LNCAP (cell line): ENCODE results near the gene ICA1.

Experiments
- TF ChIP-seq, protein P1 (sequence below): fragments of 450-650 bp; IDR thresholded peaks from 2 replicates; pipeline ENCODE4 v1.5.1; 2017; ENCODE audit warnings: mild to moderate bottlenecking

The ICA1 gene

GRCh38 chr7:8282162-8282561, 20.2 kb upstream of the ICA1 start:
- TF ChIP-seq, protein P1, sequence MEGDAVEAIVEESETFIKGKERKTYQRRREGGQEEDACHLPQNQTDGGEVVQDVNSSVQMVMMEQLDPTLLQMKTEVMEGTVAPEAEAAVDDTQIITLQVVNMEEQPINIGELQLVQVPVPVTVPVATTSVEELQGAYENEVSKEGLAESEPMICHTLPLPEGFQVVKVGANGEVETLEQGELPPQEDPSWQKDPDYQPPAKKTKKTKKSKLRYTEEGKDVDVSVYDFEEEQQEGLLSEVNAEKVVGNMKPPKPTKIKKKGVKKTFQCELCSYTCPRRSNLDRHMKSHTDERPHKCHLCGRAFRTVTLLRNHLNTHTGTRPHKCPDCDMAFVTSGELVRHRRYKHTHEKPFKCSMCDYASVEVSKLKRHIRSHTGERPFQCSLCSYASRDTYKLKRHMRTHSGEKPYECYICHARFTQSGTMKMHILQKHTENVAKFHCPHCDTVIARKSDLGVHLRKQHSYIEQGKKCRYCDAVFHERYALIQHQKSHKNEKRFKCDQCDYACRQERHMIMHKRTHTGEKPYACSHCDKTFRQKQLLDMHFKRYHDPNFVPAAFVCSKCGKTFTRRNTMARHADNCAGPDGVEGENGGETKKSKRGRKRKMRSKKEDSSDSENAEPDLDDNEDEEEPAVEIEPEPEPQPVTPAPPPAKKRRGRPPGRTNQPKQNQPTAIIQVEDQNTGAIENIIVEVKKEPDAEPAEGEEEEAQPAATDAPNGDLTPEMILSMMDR: no peak

DNA sequence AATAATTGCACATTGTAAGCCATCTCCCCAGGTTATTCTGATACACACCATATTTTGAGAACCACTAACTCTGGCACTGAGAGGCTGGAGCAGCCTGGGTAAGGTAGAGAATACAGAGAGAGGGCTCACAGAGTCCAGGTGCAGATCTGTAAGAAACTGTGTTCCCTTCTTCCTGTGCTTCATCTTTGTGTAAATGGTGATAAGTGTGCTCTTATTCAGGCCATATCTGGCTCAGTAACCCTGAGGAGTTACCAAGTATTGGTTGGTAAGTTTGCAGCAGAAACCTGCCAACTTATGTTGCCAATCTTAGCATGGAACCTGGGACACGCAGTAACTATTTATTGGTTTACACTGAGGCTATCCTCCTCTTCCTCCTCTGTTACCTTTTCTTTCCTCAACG, 16.2 kb upstream of the ICA1 start:
- TF ChIP-seq, protein P1: no peak

DNA sequence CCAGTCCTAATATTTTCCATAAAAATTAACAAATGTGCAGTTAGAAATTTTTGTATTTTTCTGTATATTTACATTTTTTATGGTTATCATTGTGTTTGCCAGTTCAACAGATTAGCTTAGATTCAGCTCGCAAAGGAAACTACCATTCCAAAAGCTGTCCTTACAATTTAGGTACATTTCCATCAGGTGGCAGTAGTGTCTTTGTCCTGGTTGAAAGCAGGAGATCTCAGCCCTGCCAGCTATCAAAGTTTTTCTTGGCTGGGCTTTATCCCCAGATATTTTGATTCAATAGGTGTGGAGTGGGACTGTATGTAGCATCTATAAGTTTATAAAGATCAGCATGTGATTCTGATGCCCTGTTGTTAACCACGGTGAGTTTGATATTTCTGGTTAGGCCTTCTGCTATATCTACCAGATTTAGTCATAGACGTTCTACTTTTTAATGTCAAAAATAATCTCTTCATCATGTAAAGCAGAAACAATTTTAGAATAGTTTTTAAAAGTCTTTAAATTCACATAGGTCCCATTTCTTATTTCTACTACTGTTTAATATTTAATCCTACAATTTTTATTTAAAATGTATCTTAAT, 15.5 kb upstream of the ICA1 start:
- TF ChIP-seq, protein P1: peak; percentile 70

- TF ChIP-seq, protein P1: no peak
These were observed 12.6 kb upstream of the ICA1 start for GRCh38 chr7:8274589-8274988.

- TF ChIP-seq, protein P1: no peak
These were observed 10.0 kb upstream of the ICA1 start for GRCh38 chr7:8271960-8272359.

DNA sequence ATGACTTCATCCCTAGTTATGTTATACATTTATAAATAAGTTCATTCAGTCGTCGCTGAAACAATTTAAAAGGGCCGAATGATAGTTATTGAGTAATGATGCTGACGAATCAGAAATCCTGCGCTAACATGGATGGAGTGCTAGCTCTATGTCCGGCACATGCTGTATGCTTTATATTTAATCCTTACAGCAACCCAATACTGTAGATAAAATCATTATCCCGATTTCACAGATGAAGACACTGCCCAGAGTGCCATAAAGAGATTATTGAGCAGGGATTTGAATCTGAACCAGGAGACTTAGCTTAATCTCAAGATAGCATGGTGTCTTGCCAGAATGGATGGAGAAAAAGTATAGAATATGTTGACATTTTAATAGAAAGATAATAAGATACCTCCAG, 1.1 kb upstream of the ICA1 start:
- TF ChIP-seq, protein P1: no peak

DNA sequence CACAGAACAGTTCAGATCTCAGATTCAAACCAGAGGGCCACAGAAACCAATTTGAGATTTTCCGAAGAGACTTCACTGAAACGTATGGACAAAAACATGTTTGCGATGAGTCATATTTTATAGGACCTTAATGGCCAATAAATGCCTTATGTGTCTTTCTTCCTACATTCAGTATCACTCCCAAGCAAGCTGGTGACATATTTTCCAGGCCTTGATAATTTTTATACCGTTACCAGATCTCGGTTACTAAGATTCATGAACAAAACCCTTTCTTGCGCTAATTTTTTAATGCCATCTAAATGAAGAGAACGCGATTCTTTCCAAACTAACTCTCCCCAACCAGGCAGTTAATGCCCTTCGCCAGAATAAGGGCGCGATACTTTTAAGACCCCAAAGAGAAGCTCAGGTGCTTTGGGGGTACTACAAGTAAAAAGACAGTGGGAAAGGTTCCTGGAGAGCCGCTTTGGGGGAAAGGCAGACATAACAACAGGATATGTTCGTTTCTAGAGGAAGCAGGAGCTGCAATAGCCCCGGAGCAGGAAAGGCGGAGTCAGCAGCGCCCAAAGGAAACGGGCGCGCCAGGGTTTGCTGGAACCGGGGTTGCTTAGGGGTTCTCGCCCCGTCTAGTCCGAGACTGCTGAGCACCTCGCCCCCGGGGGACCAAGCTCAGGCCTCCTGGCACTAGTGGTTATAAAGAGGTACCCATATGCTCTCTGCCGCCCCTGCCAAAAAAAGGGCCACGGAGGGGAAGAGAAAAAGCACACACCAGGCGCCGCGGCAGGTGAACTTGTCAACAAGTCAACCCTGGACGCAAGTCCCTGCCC, 884 bp downstream of the ICA1 start:
- TF ChIP-seq, protein P1: no peak
